ENCODE measurements around the gene NCDN. TPM values are rescaled to one million over a fixed set of nuclear protein-coding genes. Genes with fewer than 3 reads are reported as not detected.
A peak's percentile ranks its signal among the peaks of the same experiment; 100 is the strongest.
"Not testable (repeated sequence)": the region's sequence is repeated elsewhere in the genome, so short reads cannot be mapped to it uniquely, and the experiment has no call there.

NCDN gene
- total and polyA plus RNA-seq, 2 of the 8 experiments (the other 6 are each of a cell fraction or from before 2014, with no cell fraction given): 26.2 to 35.4 TPM

GRCh38 chr1:35576766-35577070 lies 19.1 kb downstream of the NCDN start:
- ChIA-PET CTCF (ENCODE audit: partially characterized antibody) (interaction anchor here (0.6 to 8.5 kb wide), 4 partner anchors 10 to 139 kb away, joined by 3 to 81 read pairs (median 33); partner anchors contain the start of gene C1orf216), POLR2A (ENCODE audit: partially characterized antibody) (interaction anchor here (1.0 to 1.7 kb wide), 5 partner anchors 8 to 193 kb away, joined by 3 to 5 read pairs (median 3); partner anchors contain the start of genes C1orf216 and CLSPN)
- H2BK15ac ChIP-seq (ENCODE audit: low read length); H4K5ac ChIP-seq (ENCODE audit: insufficient read length, low read depth, low read length); DNase-seq (ENCODE audit: low read depth in 1 of 2, low spot score in 2 of 2); H2BK12ac ChIP-seq (ENCODE audit: low read depth, low read length); H2BK120ac ChIP-seq (replicated peaks; ENCODE audit: low read depth, low read length); FAIRE-seq; H3K9ac ChIP-seq (replicated peaks in 1 of 4; ENCODE audit: extremely low read depth in 1 of 4, low read depth in 3 of 4, low read length in 3 of 4); H2BK5ac ChIP-seq (ENCODE audit: low read depth, low read length); H3K4ac ChIP-seq (replicated peaks; ENCODE audit: insufficient read length, low read depth, low read length); H4K91ac ChIP-seq (replicated peaks; ENCODE audit: insufficient read length, low read length); H3K79me1 ChIP-seq (ENCODE audit: low read depth, low read length); H3K23ac ChIP-seq (ENCODE audit: insufficient read length); H2AFZ ChIP-seq (ENCODE audit: low read length); H2BK20ac ChIP-seq (ENCODE audit: low read length); H3K18ac ChIP-seq (ENCODE audit: extremely low read depth, low read length); H3K27ac ChIP-seq (ENCODE audit: low read depth, low read length); H3K14ac ChIP-seq (ENCODE audit: insufficient read length); H3K56ac ChIP-seq (replicated peaks; ENCODE audit: insufficient read length, low read depth, low read length); H2AK5ac ChIP-seq (ENCODE audit: low read depth, low read length); H3K9me3 ChIP-seq (ENCODE audit: insufficient read depth in 2 of 2, low read depth in 1 of 2, low read length in 1 of 2); H3K79me2 ChIP-seq (ENCODE audit: control insufficient read depth in 1 of 2, insufficient read depth in 2 of 2, low read length in 2 of 2): not testable (repeated sequence)
- peaks cover 25% of the 10 kb centered on the region for H3K23me2 ChIP-seq (ENCODE audit: low read depth, low read length)
- peak; percentile 87 for TF ChIP-seq EZH2 (IDR thresholded peaks at IDR 0.05; ENCODE audit: low read depth, low read length, severe bottlenecking)
- peak; percentile 33 for TF ChIP-seq KDM4A (IDR thresholded peaks at IDR 0.05; ENCODE audit: low read depth, low read length, severe bottlenecking)
- peaks cover 7 to 20% (median 15%) of the 10 kb centered on the region in 4 experiments for H3K4me1 ChIP-seq (replicated peaks in 1 of 4; ENCODE audit: control insufficient read depth in 3 of 4, insufficient read depth in 4 of 4, low read length in 3 of 4)
- peaks cover 66 to 75% (median 73%) of the 10 kb centered on the region in 4 experiments for H3K27me3 ChIP-seq (replicated peaks in 1 of 4; ENCODE audit: control insufficient read depth in 3 of 4, extremely low read depth in 1 of 4, insufficient read depth in 3 of 4, low read length in 3 of 4)
- 7% methylated on average over 26 of the region's 37 CpGs; no CpG with 5 or more reads in 1 of the 2 experiments for WGBS, 2 experiments (ENCODE audit: extremely low coverage in 1 of 2, insufficient coverage in 1 of 2, insufficient read length in 1 of 2, insufficient replicate concordance in 2 of 2, low coverage in 1 of 2, low lambda C conversion rate in 2 of 2, missing lambda C conversion rate in 1 of 2)
- H3K4me2 ChIP-seq (ENCODE audit: insufficient read depth in 1 of 2, low read depth in 2 of 2, low read length in 2 of 2): peak overlapping the region; percentile 83 to 88
- H4K8ac ChIP-seq (ENCODE audit: extremely low read depth, insufficient read depth, low read length): peak overlapping the region; percentile 53; the same call in 1 of the 2 replicates
- peaks cover 0 to 18% of the 10 kb centered on the region in 2 experiments for H4K20me1 ChIP-seq (replicated peaks in 1 of 2; ENCODE audit: control insufficient read depth in 1 of 2, insufficient read depth in 2 of 2, low read length in 2 of 2)
- peaks cover 0 to 11% (median 0%) of the 10 kb centered on the region in 4 experiments; a peak in 1 of 8 replicates for H3K36me3 ChIP-seq (ENCODE audit: control insufficient read depth in 2 of 4, insufficient read depth in 4 of 4, low read length in 3 of 4)
- peak overlapping the region; percentile 30 to 58 (median 46); a peak in 7 of 8 replicates for H3K4me3 ChIP-seq (ENCODE audit: extremely low read depth in 1 of 4, insufficient read depth in 2 of 4, low read depth in 3 of 4, low read length in 4 of 4)

All from H1 (cell line).